HepG2 (cell line): Measurements from ENCODE around the gene BIRC7. TPM values are rescaled to one million over a fixed set of nuclear protein-coding genes. Genes with fewer than 3 reads are reported as not detected.
A peak's percentile ranks its signal among the peaks of the same experiment; 100 is the strongest.

Experiments
- ATAC-seq: fragments of 200-7000 bp; cut with Tn5 transposase; 3 replicates; pipeline ENCODE4 v1.9.1; 2020; ENCODE audit warnings: mild to moderate bottlenecking, moderate library complexity
- BruUV-seq: library from RNA; stranded (reverse); fragments of 400-500 nt; replicated peaks from 2 replicates; lab custom pipeline; 2021; lab: Mats Ljungman, UMichigan
- CTCF ChIA-PET: fragments of 300-600 bp; formaldehyde crosslinking; extraction: SDS; loops from one replicate; lab custom pipeline; 2021; ENCODE audit warnings: low total read pairs, inconsistent platforms, low intra/inter-chr PET ratio; lab: Yijun Ruan, JAX
- POLR2A ChIA-PET: fragments of 350-600 bp; sonication (Branson Sonifier 250); formaldehyde crosslinking; loops from one replicate; lab custom pipeline; 2020; ENCODE audit warnings: antibody characterized with exemption, inconsistent platforms; lab: Yijun Ruan, JAX
- DNase-seq: peaks from one replicate; pipeline ENCODE4 v3.0.0-alpha.2; 2015; ENCODE audit warnings: low spot score
- FAIRE-seq: peaks from 3 replicates; lab custom pipeline; 2011; peaks lifted over from hg19 to GRCh38; lab: Jason Lieb, UNC
- H2AFZ ChIP-seq: one replicate; pipeline ENCODE4 v1.6.1; 2011; ENCODE audit warnings: low read length, inconsistent platforms
- H3K27ac ChIP-seq: fragments of 300-600 bp; 3 replicates; pipeline ENCODE4 v1.8.0; 2011; ENCODE audit warnings: mixed run types, mild to moderate bottlenecking, mixed read lengths, low read length, inconsistent platforms; ENCODE audit not compliant: insufficient read depth; ENCODE audit errors: extremely low read length
- H3K27me3 ChIP-seq, 2 experiments: fragments of 200-600 bp in 1 of 2; 2 replicates in 1 of 2; 3 replicates in 1 of 2; pipeline versions ENCODE4 v1.6.0 to v1.8.0; 2011; ENCODE audit warnings: low read length in 2 of 2, mild to moderate bottlenecking in 2 of 2, moderate library complexity in 2 of 2, inconsistent platforms in 1 of 2; ENCODE audit not compliant: insufficient read depth in 2 of 2, control insufficient read depth in 1 of 2
- H3K36me3 ChIP-seq, 2 experiments: fragments of 200-600 bp in 1 of 2; replicated peaks in 1 of 2; 2 replicates in 1 of 2; 3 replicates in 1 of 2; pipeline versions ENCODE4 v1.5.1 to v1.8.0; 2011; ENCODE audit warnings: low read length in 2 of 2, inconsistent platforms in 1 of 2; ENCODE audit not compliant: insufficient read depth in 2 of 2, control insufficient read depth in 1 of 2
- H3K4me1 ChIP-seq: 2 replicates; pipeline ENCODE4 v1.5.1; 2012; ENCODE audit warnings: low read length, inconsistent platforms; ENCODE audit not compliant: insufficient read depth
- H3K4me2 ChIP-seq: 2 replicates; pipeline ENCODE4 v1.6.0; 2011; ENCODE audit warnings: low read depth, low read length, inconsistent platforms
- H3K4me3 ChIP-seq, 3 experiments: fragments of 200-600 bp in 1 of 3; sonication (generic), shearing (Covaris generic) in 1 of 3; replicated peaks in 1 of 3; 2 replicates each; pipeline ENCODE4 v1.5.1; 2011 to 2016; ENCODE audit warnings: low read length in 3 of 3, inconsistent platforms in 2 of 3, low read depth in 2 of 3, mild to moderate bottlenecking in 2 of 3, control low read depth in 1 of 3, mixed read lengths in 1 of 3; ENCODE audit not compliant: insufficient read depth in 1 of 3
- H3K79me2 ChIP-seq: one replicate; pipeline ENCODE4 v1.6.1; 2011; ENCODE audit warnings: low read length, inconsistent platforms; ENCODE audit not compliant: insufficient read depth
- H3K9ac ChIP-seq: 2 replicates; pipeline ENCODE4 v1.6.0; 2011; ENCODE audit warnings: mild to moderate bottlenecking, low read depth, low read length, inconsistent platforms; ENCODE audit not compliant: insufficient read depth
- H3K9me3 ChIP-seq: 2 replicates; pipeline ENCODE4 v1.5.1; 2012; ENCODE audit warnings: mild to moderate bottlenecking, low read length
- H4K20me1 ChIP-seq: 2 replicates; pipeline ENCODE4 v1.6.0; 2011; ENCODE audit warnings: inconsistent platforms, mild to moderate bottlenecking, low read length, moderate library complexity; ENCODE audit not compliant: insufficient read depth
- CREM ChIP-seq, 2 experiments: sonication (generic) in 1 of 2; formaldehyde crosslinking in 1 of 2; IDR thresholded peaks; 2 replicates each; pipeline versions ENCODE4 v1.4.0 to v1.6.1; 2016 to 2020; ENCODE audit warnings: antibody characterized with exemption in 1 of 2, mild to moderate bottlenecking in 1 of 2, missing genetic modification reagents in 1 of 2
- DMAP1 ChIP-seq: IDR thresholded peaks from 2 replicates; pipeline ENCODE4 v1.6.1; 2016
- DR1 ChIP-seq: sonication (generic); formaldehyde crosslinking; IDR thresholded peaks from 2 replicates; pipeline ENCODE4 v1.8.0; 2021; ENCODE audit warnings: mild to moderate bottlenecking, missing genetic modification reagents, inconsistent platforms
- HNRNPH1 ChIP-seq: fragments of 200-400 bp; formaldehyde crosslinking; optimal IDR thresholded peaks from 2 replicates; pipeline ENCODE3; 2017; ENCODE audit warnings: mild to moderate bottlenecking, low read depth, low read length
- NCOA5 ChIP-seq: sonication (generic); formaldehyde crosslinking; IDR thresholded peaks from 2 replicates; pipeline ENCODE4 v1.4.0; 2020; ENCODE audit warnings: missing genetic modification reagents
- PHF20 ChIP-seq: sonication (generic); formaldehyde crosslinking; IDR thresholded peaks from 2 replicates; pipeline ENCODE4 v1.5.0; 2020; ENCODE audit warnings: mild to moderate bottlenecking, missing genetic modification reagents
- RBFOX2 ChIP-seq: fragments of 200-400 bp; formaldehyde crosslinking; IDR thresholded peaks from 2 replicates; pipeline ENCODE4 v1.6.1; 2017; ENCODE audit warnings: low read depth, mild to moderate bottlenecking, low read length
- UBTF ChIP-seq: sonication (generic); formaldehyde crosslinking; IDR thresholded peaks from 2 replicates; pipeline ENCODE4 v1.4.0; 2020; ENCODE audit warnings: mild to moderate bottlenecking, missing genetic modification reagents
- ZBTB10 ChIP-seq: sonication (generic); formaldehyde crosslinking; IDR thresholded peaks from 2 replicates; pipeline ENCODE4 v1.4.0; 2020; ENCODE audit warnings: missing genetic modification reagents, borderline replicate concordance
- ZNF24 ChIP-seq: fragments of 450-650 bp; IDR thresholded peaks from 2 replicates; pipeline ENCODE4 v1.6.1; 2017; ENCODE audit warnings: antibody characterized with exemption, mild to moderate bottlenecking
- ZNF260 ChIP-seq: sonication (generic); formaldehyde crosslinking; IDR thresholded peaks from 2 replicates; pipeline ENCODE4 v1.4.0; 2020; ENCODE audit warnings: missing genetic modification reagents, low read depth, mild to moderate bottlenecking, borderline replicate concordance
- ZNF556 ChIP-seq: sonication (generic); formaldehyde crosslinking; IDR thresholded peaks from 2 replicates; pipeline ENCODE4 v1.4.0; 2020; ENCODE audit warnings: mild to moderate bottlenecking, missing genetic modification reagents, borderline replicate concordance
- WGBS: methylation state at CpG from one replicate; pipeline ENCODE4 v1.1.6; 2017; ENCODE audit warnings: low lambda C conversion rate; 5-methylcytosine and 5-hydroxymethylcytosine counted together
- in situ Hi-C: cut with HindIII; loops from 2 replicates; pipeline ENCODE4 v1.10.0; 2017; ENCODE audit warnings: low pct_unique_long_range_greater_than_20kb; ENCODE audit not compliant: extremely low pct_ligation_motif_present
- intact Hi-C: fragments of 100-400 bp; cut with micrococcal nuclease; formaldehyde crosslinking; loops from one replicate; pipeline ENCODE4 v1.10.0; 2022; ENCODE audit not compliant: unreplicated experiment
- polyA plus RNA-seq, 8 experiments: library from polyadenylated mRNA; depleted of rRNA in 3 of 8; stranded (reverse) in 7 of 8; unstranded in 1 of 8; fragments of >200 nt; fragmentation: Illumina TruSeq in 4 of 8; extraction: Trizol in 4 of 8; gene quantifications; 2 replicates each; pipeline versions ENCODE4 v1.2.1 to v1.2.3, GENCODE V29; 2011 to 2016; ENCODE audit warnings: low read depth in 4 of 8, missing spikeins in 1 of 8, mixed read lengths in 1 of 8; ENCODE audit not compliant: insufficient read depth in 1 of 8
- total RNA-seq, 5 experiments: library from RNA; depleted of rRNA; stranded (reverse); fragments of >200 nt; fragmentation: Illumina TruSeq; extraction: Trizol; gene quantifications; 2 replicates each; pipeline ENCODE4 v1.2.3, GENCODE V29; 2016; ENCODE audit warnings: low read depth in 1 of 5
- TF ChIP-seq, protein P1 (sequence below): sonication (generic); formaldehyde crosslinking; IDR thresholded peaks from 2 replicates; pipeline ENCODE4 v1.4.0; 2020; ENCODE audit warnings: mild to moderate bottlenecking, missing genetic modification reagents
- TF ChIP-seq, protein P2 (sequence below): sonication (generic); formaldehyde crosslinking; IDR thresholded peaks from 2 replicates; pipeline ENCODE4 v1.4.0; 2020; ENCODE audit warnings: mild to moderate bottlenecking, missing genetic modification reagents

The BIRC7 gene
- total and polyA plus RNA-seq, 2 of the 13 experiments (the other 11 are each of a cell fraction or from before 2014, with no cell fraction given) = 0.27 to 5.1 TPM

DNA sequence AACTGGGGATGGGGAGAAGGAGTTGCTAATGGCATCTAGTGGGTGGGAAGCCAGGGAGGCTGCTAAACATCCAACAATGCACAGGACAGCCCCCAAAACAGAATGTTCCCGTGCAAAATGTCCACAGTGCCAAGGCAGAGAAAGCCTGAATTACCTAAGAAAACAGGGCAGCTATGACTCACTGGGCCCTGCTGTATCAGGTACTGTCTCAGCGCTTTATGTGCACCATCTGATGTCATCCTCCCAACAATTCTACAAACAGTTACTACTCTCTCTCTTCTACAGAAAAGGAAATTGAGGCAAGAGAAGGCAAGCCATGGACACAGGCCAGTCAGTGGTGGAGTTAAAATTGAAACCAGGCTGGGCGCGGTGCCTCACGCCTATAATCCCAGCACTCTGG is 22.9 kb upstream of the BIRC7 start:
- peaks cover 69% of the 10 kb centered on the region for H4K20me1 ChIP-seq
- in situ Hi-C loops = no loop called here
- H3K4me1 ChIP-seq = peaks cover 75% of the 10 kb centered on the region
- 93% methylated on average over 5 of the region's 5 CpGs for WGBS
- peaks cover 1 to 3% of the 10 kb centered on the region in 2 experiments; a peak in 3 of 5 replicates for H3K27me3 ChIP-seq
- ChIA-PET CTCF (no interaction called here), POLR2A (no interaction called here)
- no TSS peak for BruUV-seq
- no peak overlapping the region for H2AFZ ChIP-seq
- H3K36me3 ChIP-seq = peaks cover 41 to 66% of the 10 kb centered on the region in 2 experiments
- no peak for FAIRE-seq
- no peak for DNase-seq
- intact Hi-C loops = no loop called here
- H3K27ac ChIP-seq = no peak overlapping the region
- H3K4me2 ChIP-seq = peak overlapping the region; percentile 33
- H3K9me3 ChIP-seq = no peaks in the 10 kb centered on the region
- H3K79me2 ChIP-seq = peaks cover 74% of the 10 kb centered on the region
- no peak overlapping the region for H3K4me3 ChIP-seq
- ATAC-seq = no peak
- H3K9ac ChIP-seq = peak overlapping the region; percentile 4; the same call in 1 of the 2 replicates
- TF ChIP-seq DR1 (CRISPR knock-in tag) = 0 out of 2 replicates have a peak, but pooled peaks have one; percentile 35
- TF ChIP-seq RBFOX2 = 0 out of 2 replicates have a peak, but pooled peaks have one; percentile 32
- 0 out of 2 replicates have a peak, but pooled peaks have one; percentile 19 for TF ChIP-seq PHF20 (CRISPR knock-in tag)
- no peak for TF ChIP-seq NCOA5 (CRISPR knock-in tag)
- TF ChIP-seq DMAP1 (CRISPR knock-in tag) = no peak
- no peak for TF ChIP-seq ZNF556 (CRISPR knock-in tag)
- TF ChIP-seq, protein P1, sequence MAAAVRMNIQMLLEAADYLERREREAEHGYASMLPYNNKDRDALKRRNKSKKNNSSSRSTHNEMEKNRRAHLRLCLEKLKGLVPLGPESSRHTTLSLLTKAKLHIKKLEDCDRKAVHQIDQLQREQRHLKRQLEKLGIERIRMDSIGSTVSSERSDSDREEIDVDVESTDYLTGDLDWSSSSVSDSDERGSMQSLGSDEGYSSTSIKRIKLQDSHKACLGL (CRISPR knock-in tag) = peak; percentile 40; the same call in 1 of the 2 replicates
- TF ChIP-seq HNRNPH1 = no peak
- no peak for TF ChIP-seq ZBTB10 (CRISPR knock-in tag)
- TF ChIP-seq CREM (IDR thresholded peaks at IDR 0.05) = no peak
- TF ChIP-seq CREM (CRISPR knock-in tag; IDR thresholded peaks at IDR 0.05) = no peak
- TF ChIP-seq UBTF (CRISPR knock-in tag) = 0 out of 2 replicates have a peak, but pooled peaks have one; percentile 20
- TF ChIP-seq ZNF260 = no peak
- TF ChIP-seq ZNF24 = no peak
- TF ChIP-seq, protein P2, sequence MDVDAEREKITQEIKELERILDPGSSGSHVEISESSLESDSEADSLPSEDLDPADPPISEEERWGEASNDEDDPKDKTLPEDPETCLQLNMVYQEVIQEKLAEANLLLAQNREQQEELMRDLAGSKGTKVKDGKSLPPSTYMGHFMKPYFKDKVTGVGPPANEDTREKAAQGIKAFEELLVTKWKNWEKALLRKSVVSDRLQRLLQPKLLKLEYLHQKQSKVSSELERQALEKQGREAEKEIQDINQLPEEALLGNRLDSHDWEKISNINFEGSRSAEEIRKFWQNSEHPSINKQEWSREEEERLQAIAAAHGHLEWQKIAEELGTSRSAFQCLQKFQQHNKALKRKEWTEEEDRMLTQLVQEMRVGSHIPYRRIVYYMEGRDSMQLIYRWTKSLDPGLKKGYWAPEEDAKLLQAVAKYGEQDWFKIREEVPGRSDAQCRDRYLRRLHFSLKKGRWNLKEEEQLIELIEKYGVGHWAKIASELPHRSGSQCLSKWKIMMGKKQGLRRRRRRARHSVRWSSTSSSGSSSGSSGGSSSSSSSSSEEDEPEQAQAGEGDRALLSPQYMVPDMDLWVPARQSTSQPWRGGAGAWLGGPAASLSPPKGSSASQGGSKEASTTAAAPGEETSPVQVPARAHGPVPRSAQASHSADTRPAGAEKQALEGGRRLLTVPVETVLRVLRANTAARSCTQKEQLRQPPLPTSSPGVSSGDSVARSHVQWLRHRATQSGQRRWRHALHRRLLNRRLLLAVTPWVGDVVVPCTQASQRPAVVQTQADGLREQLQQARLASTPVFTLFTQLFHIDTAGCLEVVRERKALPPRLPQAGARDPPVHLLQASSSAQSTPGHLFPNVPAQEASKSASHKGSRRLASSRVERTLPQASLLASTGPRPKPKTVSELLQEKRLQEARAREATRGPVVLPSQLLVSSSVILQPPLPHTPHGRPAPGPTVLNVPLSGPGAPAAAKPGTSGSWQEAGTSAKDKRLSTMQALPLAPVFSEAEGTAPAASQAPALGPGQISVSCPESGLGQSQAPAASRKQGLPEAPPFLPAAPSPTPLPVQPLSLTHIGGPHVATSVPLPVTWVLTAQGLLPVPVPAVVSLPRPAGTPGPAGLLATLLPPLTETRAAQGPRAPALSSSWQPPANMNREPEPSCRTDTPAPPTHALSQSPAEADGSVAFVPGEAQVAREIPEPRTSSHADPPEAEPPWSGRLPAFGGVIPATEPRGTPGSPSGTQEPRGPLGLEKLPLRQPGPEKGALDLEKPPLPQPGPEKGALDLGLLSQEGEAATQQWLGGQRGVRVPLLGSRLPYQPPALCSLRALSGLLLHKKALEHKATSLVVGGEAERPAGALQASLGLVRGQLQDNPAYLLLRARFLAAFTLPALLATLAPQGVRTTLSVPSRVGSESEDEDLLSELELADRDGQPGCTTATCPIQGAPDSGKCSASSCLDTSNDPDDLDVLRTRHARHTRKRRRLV = no peak
